Middle frontal gyrus (tissue), 1 donor: ENCODE data around the gene GLYR1.

Experiments used
- DNase-seq: peaks from one replicate; pipeline ENCODE4 v3.0.0-alpha.2; 2015; ENCODE audit warnings: low spot score; ENCODE audit errors: extremely low spot score

The GLYR1 gene

DNA sequence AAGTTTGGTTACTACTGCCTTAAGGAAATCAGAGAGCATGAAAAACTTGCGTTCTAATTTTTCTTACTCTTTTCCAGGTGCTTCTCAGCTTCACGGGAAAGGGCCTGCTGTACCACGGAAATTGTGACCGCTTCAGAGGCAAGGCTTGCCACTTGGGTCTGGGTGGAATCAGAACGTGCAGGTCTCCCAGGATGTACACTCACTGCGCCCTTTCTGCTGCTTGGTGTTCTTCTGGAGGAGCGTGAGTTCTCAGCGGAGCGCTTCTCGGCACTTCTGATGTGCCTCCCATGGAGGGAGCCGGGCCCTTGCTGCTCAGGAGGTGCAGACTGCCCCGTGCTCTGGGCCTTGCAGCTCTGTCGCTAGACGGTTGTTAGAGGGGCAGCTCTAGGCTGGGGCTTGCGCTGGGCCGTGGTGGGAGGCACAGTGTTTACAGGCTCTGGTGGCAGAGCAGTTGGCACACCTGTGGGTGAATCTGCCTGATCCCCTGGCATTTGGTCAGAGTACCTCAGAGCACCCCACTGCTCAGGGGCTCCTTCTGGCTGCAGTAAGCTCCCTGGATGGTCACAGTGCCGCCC lies 33.0 kb upstream of the GLYR1 start:
- DNase-seq = no peak

DNA sequence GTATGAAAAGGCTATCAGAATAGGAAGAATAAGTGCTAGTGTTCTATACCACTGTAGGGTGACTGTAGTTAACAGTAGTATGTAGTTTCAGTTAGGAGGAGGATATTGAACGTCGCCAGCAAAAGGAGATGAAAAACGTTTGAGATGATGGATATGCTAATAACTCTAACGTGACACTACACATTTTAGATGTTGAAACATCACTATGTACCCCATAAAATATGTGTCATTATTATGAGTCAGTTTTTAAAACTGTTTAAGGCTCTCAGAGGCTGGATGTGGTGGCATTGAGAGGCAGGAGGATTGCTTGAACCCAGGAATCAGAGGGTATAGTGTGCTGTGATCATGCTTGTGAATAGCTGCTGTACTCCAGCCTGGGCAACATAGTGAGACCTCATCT lies 32.0 kb upstream of the GLYR1 start:
- no peak for DNase-seq

DNA sequence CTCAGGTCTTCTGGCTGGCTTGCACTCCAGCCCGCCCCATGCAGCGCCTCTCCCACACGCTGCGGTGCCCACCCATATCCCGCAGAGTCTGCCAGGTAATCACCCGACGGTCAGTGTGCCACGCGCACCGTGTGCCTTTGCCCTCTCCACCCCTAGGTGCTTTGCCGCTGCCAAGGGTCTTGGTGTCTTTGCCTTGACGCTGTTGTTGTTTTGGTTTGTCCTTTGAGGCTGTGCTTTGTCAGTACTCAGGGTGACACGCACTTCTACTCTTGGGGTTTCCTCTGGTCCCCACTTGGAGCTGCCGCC lies 30.2 kb upstream of the GLYR1 start:
- DNase-seq = no peak

DNA sequence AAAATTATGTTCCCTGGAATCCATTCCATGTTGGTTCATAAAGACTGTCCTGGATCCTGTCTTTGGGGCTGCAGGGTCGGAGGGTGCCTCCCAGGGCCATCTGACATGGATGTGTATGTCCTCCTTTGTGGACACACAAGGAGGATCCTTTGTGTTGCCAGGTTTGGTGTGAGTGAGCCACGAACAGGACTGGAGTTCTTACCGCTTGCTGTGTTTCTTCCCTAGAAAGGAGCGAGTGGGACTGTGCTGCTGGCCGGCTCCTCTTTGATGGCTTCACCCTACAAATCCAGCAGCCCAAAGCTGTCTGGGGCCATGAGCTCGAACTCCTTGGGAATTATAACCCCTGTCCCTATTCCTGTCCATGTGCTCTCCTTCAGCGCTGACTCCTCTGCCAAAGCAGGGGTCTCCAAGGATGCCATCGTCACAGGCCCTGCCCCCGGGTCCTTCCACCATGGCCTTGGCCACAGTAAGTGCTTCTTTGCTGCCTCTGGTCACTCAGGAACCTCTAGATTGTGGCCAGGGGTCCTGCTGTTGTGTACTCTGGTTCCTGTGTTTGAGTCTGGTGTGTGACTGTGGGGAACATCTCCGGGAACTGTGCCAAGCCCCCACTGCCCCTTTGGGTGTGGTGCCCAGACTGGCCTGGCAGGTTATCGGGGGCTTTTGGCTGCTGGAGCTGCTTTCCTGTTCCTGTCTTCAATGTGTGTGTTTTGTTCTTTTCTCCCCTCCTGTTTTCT lies 29.7 kb upstream of the GLYR1 start:
- no peak for DNase-seq

DNA sequence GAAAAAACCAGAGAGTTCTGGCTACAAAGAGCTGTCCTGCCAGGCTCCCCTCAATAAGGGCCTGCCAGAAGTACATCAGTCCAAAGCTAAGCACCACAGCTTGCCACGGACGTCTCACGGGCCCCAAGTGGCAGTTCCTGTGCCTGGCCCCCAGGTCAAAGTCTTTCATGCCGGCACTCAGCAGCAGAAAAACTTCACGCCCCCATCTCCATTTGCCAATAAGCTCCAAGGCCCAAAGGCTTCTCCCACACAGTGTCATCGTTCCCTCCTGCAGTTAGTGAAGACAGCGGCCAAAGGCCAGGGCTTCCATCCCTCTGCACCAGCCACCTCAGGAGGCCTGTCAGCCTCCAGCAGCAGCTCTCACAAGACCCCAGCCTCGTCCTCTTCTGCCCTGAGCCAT lies 27.6 kb upstream of the GLYR1 start:
- DNase-seq = no peak

DNA sequence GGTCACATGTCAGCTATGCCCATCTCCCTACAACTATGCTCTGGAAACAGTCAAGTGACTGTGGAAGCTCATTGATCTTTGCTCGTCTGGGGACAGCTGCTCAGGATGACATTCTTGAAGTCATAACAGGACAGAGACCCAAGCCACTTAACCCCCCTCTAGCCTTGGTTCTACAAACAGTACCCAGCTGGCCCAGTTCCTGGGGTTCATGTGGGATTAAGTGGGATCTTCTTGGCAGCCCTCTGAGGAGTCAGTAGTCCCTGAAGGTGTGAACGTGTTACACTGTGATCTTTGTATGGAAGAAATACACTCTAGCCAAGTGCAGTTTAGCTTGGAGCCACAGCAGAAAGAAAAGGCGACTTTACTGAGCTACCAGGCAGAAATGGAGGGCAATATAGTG lies 26.0 kb upstream of the GLYR1 start:
- DNase-seq = no peak

DNA sequence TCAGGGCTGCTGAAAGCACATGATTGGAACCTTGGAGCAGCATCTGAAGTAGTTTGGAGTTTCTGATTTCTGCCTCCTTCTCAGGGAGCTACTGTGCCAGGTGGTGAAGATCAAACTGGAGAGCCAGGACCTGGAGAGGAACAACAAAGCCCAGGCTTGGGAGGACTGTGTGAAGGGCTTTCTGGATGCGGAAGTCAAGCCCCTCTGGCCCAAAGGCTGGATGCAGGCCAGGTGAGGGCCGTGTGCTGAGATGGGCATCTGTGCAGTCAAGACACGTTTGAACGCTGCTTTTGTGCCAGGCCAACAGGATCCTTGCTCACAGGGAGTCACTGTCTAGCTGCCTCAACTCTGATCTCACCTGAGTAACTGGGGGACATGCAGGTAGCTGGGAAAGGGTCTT lies 24.0 kb upstream of the GLYR1 start:
- no peak for DNase-seq

DNA sequence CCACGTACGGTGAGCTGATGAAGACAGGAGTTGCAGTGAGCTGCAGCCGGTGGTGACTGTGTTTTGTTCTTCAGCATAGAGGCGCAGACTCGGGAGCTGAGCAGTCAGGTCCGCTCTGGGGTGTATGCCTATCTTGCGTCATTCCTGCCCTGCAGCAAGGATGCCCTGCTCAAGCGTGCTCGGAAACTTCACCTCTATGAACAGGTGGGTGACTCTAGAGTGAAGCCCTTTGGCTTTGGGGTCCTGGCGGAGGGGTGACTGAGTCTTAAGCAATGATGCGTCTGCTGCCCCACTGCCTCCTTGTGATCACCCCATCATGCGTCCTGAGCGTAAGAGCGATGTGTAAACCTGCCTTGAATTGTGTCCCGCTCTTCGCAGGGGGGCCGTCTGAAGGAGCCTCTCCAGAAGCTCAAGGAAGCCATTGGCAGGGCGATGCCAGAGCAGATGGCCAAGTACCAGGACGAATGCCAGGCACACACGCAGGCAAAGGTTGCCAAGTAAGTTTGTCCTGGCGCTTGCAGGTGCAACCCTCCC lies 23.1 kb upstream of the GLYR1 start:
- DNase-seq = no peak

DNA sequence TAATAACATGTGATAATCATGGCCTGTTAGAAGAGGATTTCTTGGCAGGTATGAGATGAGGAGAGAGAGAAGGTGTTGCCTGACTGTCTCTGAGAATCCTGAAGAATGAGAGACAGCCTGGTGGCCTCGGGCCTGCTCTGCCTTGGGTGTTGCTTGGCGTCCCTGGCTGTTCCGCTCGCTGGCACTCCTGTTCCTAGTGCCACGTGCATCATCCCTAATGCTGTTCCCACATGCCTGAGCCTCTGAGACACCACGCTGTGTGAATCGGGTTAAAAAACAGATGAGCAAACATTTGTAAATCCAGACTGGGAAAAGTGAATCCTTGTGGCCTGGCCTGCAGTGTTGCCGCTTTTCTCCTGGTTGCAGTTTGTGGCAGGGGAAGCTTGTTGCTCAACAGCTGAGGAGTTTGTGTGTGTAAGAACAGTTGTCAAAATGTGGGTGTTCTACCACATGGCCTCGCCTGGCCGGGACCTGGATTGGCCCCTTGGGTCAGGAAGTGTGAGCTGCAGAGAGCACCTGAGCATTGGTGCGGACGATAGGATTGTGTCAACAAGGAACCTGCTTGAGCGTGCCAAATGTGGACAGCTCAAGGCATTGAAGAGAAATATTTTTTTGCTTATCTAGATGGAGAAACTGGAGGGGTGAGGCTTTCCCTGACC lies 22.2 kb upstream of the GLYR1 start:
- no peak for DNase-seq

DNA sequence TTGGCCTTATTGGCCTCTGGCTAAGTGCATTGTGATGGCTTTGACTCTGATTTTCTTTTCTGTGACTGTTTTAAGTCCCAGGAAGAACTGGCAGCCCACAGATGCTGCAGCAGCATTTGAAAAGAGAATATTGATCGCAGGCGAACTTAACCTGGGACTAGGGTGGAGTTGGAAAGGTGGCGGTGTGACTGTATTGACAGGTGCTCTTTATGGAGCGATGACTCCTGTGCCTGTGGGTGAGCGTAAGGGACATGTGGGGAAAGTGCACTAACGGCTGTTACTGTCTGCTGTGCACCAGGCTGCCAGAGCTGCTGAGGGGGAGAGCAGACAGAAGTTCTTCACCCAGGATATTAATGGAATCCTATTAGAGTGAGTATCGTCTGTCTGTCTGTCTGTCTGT lies 21.4 kb upstream of the GLYR1 start:
- no peak for DNase-seq

DNA sequence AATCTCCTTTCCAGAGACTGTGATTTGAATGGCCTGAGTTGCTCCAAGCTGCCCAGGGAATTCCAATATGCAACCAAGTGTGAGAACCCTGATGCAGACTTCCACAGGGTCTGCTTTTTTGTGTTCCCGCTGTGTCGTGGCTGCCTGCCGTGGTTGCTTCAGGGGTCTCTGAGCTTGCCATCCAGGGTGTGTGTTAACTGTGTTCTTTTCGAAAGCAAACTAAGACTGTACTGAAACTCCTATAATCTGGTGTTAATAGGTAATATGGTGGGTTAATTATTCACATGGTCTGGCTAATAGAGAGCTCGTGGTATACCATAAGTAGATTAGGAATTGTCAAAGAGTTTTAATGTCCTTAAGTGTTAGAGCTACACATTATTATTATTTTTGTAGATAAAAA lies 20.9 kb upstream of the GLYR1 start:
- no peak for DNase-seq

DNA sequence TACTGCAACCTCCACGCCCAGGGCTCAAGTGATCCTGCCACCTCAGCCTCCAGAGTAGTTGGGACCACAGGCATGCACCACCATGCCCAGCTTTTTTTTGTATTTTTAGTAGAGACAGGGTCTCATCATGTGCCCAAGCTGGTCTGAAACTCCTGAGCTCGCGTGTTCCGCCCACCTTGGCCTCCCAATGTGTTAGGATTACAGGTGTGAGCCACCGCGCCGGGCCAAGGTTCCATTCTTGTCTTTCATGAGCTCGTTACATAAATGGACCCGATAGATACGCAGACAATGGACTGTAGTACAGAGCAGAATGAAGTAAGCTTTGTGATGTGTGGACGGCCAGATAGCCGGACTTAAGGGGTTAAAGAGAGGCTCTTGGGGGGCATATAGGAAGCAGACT lies 19.5 kb upstream of the GLYR1 start:
- DNase-seq = no peak

DNA sequence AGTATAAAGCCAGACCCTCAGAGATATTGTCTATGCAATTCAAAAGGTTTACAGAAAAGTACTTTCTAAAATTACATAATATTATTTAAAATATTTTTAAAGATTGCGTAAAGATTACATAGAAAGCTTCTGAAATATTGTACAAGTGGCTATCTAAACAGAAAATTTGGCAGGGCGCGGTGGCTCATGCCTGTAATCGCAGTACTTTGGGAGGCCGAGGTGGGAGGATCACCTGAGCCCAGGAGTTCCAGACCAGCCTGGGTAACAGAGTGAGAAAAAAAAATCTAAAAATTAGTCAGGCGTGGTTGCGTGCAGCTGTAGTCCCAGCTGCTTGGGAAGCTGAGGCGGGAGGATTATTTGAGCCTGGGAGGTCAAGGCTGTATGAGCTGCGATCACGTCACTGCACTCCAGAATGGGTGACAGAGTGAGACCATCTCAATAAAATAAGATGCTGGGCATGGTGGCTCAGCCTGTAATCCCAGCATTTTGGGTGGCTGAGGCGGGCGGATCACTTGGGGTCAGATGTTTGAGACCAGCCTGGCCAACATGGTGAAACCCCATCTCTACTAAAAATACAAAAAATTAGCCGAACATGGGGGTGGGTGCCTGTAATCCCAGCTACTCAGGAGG lies 18.3 kb upstream of the GLYR1 start:
- no peak for DNase-seq

DNA sequence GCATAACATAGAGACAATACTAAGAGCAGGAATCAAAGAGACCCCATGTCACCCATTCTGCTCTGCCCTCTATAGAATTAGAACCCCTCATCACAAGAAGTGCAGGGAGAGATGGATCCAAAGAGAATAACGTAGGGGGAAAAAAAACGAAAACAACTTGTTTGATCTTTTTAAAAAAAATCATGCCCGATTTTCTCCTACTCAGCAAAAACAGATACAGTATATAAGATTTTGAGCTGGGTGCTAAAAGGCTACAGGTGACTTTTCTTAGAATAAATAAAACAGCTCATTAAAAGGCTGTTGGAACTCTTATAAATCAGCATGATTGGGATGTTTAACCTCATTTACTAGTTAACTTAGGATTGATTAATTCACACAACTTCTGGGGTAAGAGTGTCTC lies 17.6 kb upstream of the GLYR1 start:
- no peak for DNase-seq

DNA sequence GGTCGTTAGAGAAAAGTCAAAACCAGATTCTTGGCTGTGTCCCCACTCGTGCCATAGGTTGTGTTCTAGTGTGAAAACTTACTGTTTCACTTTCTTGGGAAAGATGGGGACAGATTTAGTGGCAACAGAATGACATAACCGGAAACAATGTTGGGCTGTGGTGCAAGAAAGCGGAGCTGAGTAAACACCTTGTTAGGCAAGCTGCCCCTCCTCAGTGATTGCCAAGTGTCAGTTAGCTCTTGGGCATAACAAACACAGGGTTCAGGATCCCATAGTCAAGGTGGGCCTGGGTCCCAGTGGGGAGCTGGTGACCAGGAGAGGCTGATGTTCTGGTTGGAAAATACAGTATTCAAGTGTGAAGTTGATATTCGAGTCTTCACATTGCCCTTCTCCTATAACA lies 15.6 kb upstream of the GLYR1 start:
- no peak for DNase-seq

DNA sequence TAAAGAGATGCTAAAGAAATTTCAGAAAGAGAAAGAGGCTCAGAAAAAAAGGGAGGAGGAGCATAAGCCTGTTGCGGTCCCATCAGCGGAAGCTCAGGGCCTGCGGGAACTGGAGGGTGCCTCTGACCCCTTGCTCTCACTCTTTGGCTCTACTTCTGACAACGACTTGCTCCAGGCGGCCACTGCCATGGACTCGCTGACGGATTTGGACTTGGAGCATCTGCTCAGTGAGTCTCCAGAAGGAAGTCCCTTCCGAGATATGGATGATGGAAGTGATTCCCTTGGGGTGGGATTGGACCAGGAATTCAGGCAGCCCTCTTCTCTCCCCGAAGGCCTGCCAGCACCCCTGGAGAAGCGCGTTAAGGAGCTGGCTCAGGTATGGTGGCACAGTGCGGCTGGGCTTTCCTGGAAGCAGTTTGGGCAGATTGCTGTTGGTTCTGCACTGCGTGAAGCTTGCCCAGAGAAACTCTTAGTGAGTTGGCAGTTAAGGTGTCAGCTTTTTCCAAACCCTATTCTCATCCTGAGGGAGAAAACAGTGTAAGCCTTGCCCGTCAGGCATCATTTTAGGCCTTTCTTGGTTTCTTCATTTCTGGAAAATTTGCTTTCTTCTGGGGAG lies 13.7 kb upstream of the GLYR1 start:
- DNase-seq = no peak

DNA sequence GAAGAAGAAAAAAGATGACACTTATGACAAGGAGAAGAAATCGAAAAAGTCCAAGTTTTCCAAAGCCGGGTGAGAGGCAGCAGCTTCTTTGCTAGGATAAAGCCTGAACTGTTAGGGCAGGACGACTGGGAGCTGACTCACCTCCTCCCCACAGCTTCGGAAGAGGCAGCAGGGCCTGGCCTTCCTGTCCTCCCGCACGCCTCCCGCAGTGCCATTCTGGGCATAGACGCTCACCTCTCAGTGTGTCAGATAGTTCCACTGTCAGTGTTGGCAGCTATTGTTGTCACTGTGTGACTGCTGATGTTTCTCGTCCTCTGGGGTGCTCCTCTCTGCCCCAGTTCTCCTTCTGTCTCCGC lies 12.8 kb upstream of the GLYR1 start:
- no peak for DNase-seq

DNA sequence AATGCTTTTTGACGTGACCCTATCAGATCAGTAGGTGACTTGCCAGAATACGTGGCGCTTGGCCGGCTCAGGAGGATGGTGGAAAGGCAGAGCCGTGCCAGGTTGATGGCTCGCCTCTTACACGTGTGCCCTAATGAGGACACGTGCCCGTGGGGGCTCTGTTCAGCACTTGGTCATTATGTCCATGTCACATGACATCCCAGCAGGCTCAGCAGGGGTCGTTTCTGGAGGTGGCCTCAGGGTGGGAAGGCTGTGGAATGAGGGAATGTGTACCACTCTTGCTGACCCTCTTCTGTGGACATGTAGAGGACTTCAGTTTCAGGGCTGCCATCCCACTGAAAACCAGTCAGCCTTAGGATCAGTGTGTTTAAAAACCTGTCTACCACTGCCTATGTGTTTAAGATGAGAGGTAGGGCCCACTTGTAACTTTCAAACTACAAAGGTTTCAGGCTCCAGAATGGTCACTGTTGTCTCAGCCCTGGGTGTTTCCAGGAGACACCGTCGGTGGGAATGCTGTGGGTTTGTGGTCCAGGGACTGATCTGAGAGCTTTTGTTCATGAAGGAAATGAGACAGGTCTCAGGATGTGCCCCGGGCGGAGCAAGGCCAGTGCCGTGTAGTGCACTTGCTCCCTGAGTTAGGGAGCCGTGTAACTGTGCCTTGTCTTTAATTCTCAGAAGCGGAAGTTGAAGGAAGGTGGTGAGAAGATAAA lies 12.3 kb upstream of the GLYR1 start:
- DNase-seq = no peak

DNA sequence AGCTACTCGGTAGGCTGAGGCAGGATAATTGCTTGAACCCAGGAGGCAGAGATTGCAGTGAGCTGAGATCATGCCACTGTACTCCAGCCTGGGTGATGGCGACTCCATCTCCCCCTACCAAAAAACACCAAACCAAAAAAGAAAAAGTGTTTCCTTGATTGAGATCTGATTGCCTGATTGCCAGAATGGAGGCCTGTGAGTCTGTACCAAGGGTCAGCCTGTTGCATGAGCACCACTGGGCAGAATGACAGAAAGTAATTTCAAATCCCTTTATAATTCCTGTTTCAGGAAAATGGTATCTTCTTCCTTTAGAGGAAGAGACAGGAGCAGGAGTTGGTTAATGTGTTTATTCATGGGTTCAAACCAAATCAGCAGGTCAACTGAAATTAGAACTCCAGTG lies 8.7 kb upstream of the GLYR1 start:
- DNase-seq = no peak

DNA sequence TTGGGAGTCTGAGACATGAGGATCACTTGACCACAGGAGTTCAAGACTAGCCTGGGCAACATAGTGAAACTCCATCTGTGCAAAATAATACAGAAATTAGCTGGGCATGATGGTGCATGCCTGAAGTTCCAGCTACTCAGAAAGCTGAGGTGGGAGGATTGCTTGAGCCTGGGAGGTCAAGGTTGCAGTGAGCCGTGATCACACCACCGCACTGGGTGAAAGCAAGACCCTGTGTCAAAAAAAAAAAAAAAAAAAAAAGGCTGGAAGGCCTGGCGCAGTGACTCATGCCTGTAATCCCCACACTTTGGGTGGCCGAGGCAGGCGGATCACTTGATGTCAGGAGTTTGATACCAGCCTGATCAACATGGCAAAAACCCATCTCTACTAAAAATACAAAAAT lies 8.3 kb upstream of the GLYR1 start:
- no peak for DNase-seq

DNA sequence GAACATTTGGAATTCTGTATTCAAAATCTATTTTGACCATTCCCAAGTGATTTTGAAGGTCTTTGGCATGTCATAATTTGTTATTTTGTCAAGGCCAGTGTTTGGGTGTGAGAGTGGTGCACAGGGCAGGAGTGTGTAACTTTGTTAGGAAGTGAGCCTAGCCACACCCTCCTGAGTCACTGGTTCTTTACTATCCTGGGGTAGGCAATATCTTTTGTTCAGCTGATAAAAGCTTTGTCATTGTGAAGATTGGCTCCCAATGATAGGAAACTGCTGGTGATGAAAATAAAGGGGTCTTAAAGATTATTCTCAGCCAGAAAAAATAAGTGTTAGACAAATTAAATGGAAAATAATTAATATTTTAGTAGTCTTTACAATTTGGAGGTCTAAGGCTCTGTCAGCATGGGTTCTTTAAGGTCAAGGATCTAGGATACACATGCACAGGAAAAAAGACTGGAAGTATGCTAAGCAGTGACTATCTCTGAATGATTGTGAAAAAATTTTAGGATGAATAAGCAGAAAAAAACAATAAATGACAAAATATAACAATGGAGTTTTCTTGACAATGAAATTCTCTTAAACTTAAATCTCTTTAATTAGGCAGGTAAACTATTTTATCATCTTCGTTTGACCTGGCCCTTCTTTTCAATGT lies 5.3 kb upstream of the GLYR1 start:
- DNase-seq = no peak
